GM10847 (cell line): ENCODE data around the gene RBM18.

Experiments
- POLR2A ChIP-seq: IDR thresholded peaks from 2 replicates; pipeline ENCODE4 v1.6.1; 2011; ENCODE audit not compliant: insufficient read length; ENCODE audit errors: extremely low read depth

Gene RBM18

DNA sequence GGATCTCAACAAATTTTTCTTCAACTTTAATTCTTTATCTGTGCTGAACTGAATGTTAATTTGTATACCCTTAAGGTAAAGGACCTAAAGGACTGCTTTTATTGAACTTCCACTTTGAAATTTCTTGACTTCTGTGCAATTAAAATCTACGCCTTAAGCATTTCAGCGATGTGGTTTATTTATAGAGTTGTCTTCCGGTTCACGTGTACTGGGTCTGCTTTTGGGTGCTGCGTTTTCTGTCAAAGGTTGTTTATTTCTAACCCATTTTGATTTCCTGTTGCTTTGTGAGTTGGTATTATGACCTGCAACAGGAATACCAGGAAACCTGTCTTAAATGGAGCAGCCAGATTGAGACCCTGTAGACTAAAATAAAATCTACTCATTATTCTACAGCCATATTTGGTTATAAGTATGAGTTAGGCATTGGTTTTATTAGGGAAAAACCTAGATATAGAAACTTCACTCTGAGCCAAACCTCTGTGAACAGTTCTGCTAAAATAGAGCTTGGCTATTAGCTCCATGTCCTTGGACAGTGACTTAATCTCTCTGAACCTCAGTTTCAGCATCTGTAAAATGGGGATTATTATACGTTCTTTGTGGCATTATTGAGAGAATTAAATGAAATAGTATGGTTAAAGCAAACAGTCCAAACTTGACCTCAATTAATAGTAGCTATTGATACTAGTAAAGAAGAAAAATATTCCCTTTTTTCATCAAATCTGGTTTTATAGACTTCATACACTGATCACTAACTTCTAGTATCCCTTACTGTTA is 3.6 kb upstream of the RBM18 start:
- TF ChIP-seq POLR2A: no peak

DNA sequence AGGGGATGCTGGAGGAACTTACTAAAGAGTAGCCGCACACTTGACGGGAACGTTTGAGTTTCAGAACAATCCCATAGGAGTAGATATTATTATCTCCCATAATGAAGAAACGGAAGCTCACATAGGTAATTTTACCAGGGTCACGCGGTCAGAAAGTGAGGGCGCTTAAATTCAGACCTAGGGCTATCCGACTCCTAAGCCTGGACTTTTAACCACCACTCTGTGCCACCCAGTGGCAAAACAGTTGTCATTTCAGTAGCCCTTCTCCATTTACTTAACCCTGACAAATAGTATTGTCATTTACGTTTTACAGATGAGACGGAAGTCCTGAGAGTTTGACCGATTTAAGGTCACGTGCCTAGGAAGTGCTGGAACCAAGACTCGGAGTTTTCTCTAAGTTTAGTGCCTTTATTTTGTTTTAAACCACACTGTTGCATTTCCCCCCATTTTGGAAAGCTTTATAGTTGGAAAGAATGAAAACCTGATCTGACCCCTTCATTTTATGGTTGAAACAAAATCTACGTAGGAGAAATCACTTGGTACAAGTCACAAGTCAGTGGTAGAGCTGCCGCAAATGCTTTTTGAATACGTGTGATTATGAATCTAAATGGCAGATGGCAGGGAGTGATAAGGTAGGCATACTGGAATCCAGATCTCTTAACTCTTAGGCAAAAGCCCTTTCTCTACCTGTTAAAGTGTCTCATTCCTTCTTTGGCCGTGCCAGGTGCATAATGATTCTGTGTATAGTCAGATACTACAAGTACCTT is 692 bp upstream of the RBM18 start:
- TF ChIP-seq POLR2A: no peak

DNA sequence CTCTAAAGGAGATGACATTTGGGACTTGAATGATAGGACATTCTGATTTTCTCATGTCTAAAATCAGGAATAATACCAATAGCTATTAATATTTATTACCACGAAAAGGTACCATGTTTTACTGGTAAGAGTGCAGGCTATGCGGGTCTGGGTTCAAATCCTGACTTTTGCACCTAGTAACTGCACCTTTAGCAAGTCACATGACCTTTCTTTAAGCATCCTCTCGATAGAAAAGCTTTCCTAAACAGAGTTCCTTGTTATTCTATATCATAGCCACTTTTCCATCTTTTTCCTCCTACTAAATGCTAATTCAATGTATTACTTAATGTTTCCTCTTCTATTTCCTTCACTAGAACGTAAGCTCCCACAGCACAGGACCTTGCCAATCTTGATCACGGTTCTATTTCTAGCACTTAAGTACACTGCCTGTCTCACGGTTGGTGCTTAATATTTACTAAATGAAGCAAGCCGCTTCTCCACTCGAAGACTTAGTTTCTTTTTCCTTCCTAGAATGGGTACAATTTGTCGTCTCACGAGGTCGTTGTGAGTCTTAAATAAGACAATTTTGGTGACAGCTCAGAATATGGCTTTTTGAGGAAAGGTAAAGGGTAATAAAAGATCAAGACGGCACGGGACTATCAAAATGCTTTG is 816 bp downstream of the RBM18 start:
- TF ChIP-seq POLR2A: no peak

DNA sequence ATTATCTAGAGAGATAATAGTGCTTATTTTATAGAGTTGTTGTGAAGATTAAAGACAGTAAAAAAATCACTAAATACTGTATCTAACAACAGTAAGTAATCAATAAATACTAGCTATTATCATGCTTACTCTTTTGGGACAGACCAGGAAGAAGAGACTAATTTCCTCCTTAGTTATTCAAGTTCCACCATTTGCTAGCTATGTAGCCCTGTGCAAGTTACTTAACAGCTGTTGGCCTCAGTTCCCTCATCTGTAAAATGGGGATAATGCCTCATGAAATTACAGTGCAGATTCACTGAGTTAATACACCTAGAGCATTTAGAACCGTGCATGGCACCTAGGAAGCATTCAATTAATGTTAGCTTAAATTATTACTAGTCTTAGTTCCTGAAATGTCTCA is 2.6 kb downstream of the RBM18 start:
- TF ChIP-seq POLR2A: no peak

DNA sequence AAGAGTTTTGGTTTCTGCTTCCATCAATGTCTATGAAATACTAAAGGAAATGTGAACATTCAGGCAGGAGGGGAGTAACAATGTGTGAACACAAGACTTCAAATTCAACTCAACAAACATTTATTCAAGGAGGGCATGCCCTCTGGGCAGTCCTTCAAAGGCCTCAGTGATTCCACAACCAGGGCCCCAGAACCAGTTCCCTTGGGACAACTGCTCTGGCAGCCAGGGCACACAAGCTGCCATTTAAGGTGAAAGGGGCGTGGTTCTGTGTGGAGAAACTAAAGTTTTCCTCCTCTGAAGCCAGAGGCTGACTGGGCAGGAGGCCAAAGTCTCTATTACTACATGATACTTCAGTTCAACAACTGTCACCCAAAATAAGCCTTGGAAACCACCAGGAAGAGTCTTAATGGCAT is 3.2 kb downstream of the RBM18 start:
- TF ChIP-seq POLR2A: no peak

DNA sequence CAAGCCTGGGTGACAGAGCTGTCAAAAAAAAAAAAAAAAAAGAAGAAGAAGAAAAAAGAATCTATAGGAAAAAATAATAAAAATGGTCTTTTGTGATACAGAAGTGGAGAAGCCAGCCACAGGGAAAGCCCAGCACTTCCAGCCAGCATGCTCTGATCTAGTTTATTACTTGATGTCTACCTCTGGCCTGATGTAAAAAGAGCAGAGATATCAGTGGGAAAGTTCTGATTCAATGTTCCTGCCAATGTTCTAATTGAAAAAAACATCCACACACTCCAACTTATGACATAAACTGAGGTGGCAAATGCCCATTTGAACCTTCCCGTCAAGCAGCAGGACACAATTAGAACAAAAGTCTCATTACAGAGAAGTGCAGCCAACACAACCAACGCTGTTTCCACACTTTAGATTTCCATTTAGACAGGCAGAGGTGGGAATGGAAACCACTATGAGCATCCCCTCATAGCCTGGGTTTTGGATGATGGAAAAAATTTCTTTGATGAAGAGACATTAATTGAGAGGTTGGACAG is 5.7 kb downstream of the RBM18 start:
- TF ChIP-seq POLR2A: no peak

DNA sequence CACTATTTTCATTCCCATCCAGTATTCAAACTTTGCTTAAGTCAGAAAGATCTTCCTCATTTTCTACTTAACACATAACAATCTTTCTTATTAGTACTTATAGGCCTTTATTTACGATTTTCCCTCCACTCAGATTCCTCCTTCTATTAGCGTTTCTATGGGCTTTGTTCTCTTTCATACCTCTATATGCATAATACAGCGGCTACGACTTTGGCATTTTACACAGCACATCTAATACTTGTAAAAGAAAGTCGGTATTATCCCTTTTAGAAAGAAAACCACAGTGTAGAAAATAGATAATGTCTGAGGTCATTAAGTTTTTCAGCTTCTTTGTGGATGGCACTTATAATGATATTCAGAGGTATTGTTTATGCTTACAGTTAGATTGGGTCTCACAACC is 8.4 kb downstream of the RBM18 start:
- no peak for TF ChIP-seq POLR2A

DNA sequence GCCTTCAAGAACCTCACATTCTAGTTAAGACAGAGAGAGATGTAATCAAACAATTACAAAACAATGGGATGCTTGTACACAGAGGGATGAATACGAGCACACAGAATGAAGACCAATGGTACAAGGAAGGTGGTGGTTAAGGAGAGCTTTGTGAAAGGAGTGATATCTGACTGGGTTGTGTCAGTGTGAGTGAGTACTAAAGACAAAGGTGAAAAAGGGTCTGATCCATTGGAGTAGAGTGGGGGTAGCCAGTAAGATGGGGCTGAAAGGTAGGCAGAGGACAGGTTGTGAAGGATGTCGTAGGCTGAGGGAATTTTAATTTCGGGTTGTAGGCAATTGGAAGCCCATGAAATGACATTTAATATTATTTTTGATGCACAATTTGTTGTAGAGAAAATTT is 9.9 kb downstream of the RBM18 start:
- TF ChIP-seq POLR2A: no peak

DNA sequence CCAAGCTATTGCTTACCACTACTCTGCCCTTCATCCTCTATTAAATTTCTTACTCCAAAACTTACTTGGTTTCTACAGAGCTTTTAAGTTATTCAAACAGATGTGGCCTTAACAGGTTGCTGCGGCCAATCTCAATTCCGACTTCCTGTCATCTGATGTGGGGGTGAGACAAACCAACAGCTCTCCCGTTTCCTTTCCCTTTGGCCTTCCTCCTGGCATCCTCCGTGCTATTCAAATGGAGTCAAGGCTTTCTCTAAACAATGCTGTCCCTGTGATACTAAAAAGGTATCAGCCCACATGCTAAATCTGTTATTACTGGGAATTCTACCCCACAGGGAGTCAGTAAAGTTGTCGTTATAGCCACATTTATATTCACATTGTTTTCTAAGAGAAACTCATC is 11.8 kb downstream of the RBM18 start:
- no peak for TF ChIP-seq POLR2A

DNA sequence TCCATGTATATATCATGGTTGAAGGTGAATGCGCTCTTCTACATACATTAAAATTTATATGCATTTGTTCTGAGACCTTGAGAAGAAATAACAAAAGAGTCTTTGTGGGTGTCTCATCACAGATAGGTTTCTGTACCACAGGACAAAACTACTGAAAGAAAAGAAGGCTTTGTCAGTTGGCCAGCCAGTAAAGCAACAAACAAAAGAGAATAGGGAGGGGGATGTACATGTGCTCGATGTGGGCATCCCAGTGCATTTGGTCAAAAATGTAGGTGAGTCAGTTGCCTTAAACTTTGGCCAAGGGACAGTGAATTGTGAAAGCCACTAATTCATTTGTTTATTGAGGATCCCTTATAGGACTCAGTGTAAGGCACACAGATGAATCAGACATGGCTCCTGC is 13.3 kb downstream of the RBM18 start:
- TF ChIP-seq POLR2A: no peak

DNA sequence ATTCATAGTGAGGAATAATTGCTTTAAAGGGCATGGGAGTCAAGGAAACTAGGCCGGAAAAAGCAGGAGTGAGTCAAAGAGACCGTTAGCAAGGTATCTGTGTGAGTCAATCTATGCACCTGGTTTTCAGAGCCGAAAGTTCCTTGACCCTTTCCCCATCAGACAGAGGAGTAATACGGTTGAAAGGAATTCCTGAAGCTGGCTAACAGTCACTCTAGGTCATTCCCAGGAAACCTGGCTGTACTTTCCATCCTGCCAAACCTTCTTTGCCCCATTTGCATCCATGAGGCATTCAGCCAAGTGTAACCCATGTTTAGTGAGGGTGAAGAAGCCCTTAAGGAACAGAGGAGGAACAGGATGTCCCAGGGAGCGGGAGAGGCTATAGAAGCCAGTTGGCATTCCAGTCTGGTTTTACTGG is 16.2 kb downstream of the RBM18 start:
- TF ChIP-seq POLR2A: no peak

DNA sequence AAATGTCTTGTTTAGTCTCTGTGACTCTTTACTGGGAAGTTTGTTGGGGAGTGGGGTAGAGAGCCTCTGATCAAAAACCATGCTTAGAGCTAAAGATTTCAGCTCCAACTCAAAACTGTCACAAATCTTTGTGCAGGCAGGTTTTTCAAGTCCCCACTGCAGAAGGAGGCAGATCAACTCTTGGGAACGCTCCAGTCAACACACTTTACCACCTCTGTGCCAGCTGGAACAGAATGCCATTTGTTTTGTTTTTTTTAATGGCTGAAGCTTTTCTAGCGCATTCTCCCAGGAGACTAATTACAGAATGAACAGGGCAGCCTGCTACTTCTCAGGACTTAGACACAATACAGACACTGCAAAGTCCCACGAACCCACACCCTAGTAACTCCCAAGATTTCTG is 18.0 kb downstream of the RBM18 start:
- no peak for TF ChIP-seq POLR2A

DNA sequence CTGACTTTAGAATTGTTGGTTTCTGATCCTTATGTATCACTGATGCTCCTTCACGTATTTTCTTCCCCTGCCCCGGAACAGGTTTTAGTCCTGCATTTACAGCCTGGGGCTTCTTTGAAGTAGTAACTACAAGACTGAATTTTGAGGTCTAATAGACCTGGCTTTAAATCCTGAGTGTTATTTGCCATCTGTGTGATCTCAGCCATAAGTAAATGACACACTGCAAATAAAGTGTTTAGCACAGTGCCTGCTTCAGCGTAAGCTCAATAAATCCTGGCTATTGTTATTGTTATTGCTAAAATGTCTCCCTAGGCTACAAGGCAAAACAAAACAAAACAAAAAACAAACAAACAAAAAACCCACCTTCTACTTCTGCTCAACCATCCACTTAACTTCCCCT is 20.3 kb downstream of the RBM18 start:
- TF ChIP-seq POLR2A: no peak

DNA sequence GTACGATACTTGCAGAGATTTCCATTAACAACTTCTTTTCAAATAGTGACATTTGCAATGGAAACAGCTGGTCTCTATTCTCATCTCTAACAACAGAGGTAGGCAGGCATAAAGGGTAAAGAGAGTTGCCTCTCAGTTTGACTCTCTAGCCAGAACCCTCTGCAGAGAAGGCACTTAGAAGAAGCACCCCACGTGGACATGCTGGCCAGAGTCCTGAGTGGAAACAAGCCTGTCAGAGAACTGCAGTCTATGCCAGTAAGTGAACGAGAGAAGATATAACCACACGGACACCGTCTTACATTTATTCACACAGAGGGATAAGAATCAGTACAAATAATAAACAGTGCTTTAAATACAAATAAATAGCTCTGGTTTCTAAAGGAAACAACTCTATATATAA is 24.9 kb downstream of the RBM18 start:
- TF ChIP-seq POLR2A: no peak

DNA sequence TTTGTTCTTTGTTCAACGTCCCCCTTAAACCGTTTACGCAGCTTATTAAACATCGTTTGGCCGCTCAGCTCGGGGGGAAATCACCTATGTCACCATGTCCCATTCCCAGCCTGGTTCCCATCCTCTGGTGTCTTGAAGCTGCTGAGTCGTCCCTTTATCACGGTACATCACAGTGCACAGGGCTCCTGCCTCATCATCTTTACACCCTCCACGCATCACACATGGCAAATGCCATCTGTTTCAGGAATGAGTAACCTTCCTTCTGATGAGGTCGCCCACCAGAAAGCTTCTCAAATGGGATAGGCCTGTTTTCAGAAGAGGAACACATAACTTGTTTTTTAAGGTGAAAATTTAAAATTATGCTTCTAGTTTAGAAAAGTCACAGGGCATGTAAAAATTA is 28.0 kb downstream of the RBM18 start:
- no peak for TF ChIP-seq POLR2A
